Fibroblast of skin of right quadriceps (primary cell): ENCODE data around the gene CSPG5.
A peak's percentile ranks its signal among the peaks of the same experiment; 100 is the strongest.

ENCODE experiments used
- DNase-seq: peaks from one replicate; pipeline ENCODE4 v3.0.0-alpha.2; 2013

Gene CSPG5

DNA sequence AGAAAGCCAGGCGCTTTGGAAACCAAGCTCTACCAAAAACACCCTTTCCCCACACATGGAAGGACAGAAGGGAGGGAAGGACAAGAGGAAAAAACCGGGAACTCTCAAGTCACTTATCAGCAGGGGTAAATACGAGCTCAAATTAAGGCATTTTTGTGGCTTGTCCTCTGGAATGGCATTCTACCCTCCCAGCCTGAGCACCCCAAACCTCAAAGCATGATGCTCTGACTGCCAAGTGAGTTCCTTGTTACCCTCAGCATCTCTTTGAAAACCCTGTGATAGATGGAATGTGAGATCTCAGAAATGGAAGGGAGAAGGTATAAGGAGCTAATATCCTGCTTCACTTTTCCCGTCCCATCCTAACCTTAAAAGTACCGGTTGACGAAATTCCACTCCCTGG is 8.1 kb upstream of the CSPG5 start:
- DNase-seq: no peak

DNA sequence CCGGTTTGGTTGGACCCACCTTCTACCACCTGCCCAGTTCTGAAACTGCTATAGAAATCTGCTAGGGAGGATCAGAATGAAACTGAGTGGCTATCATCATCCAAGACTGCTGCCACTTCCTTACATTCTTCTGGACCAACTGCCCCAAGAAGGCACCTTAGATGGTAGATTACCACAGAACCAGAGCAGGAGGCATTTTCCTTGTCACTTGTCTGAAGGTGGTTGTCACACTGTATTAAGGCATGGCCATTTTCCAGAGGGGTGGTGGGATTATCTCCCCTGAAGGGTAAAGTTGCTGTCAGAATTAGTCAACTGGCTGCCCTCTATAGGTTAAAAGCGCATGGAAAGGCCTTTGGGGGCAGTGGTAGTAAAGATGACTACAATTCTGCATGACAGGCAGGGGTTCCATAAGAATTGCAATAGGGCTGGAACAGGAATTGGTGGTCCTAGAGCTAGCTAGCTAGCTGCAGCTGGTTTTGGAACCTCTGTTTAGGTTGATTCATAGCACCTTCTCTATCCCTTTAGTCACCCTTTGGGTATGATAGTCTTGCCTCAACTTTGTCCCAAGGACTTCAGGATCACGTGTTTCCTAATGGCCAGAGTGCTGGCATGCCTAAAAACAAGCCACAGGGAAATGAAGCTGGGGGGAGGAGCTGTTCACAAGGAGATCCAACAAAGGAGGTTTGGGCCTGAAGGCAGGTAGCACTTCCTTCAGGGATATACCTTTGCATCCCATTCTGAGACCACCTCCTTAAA is 4.8 kb upstream of the CSPG5 start:
- DNase-seq: no peak

DNA sequence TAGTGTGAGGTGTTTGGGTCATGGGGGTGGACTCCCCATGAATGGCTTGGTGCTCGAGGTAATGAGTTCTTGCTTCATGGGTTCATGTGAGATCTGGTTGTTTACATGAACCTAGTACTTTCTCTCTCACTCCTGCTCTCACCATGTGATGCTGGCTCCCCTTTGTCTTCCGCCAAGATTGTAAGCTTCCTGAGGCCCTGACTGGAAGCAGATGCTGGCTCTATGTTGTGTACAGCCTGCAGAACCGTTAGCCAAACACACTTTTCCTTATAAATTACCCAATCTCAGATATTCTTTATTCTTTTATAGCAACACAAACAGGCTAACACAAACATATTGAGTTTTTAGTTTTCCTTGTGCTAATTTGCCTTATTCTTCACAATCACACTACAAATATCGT is 3.2 kb upstream of the CSPG5 start:
- no peak for DNase-seq

DNA sequence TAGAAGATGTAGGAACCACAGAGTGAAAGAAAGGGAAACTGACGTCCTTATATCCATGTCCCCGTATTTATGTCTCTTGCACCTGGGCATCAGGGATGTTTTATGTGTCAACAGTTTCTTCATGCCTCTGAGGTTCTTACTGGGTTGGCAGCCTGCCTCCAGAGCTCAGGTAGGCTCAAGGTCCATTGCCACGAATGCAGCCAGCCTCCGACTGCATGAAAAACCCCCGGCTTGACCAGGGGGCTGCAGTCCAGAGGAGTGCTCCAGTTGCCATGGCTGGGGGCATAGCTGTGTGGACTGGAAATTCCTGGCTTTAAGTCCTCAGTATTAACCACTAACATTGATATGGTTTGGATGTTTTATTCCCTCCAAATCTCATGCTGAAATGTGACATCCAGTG is 2.8 kb upstream of the CSPG5 start:
- DNase-seq: no peak

DNA sequence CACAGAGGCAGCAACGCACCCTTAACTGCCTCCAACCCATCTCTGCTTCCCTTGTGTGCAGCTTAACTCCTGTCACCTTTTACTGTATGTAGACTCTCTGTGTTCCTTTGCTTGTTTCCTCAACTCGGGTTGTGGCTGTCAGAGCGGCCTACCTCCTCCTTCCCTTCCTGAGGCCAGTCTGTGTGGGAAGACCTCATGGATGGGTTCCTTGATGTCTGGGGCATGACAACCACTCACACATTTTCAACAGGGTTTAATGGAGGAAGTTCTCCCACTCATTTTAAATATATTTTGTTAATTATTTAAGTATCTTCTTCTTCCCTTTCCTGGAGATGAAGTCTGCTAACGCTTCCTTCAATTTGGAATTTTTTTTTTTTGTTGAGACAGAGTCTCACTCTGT is 1.8 kb upstream of the CSPG5 start:
- no peak for DNase-seq

DNA sequence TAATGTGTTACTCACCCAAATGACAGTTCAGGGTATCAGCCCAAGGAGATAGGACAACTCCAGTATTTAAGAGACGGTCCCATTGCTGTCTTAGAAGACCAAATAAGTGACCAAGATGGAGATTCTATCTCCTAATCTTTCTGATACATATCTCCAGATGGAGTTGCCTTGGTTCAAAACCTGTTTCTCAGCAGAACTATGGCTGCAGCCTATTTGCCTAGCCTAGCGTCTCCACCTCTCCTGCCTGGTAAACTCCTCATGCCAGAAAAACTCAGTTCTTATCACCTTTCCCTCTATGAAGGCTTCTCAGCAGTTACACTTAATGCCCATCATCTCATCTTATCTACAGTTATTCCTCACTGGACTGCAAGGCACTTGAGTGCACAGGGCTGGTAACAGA is 1.2 kb upstream of the CSPG5 start:
- DNase-seq: no peak

DNA sequence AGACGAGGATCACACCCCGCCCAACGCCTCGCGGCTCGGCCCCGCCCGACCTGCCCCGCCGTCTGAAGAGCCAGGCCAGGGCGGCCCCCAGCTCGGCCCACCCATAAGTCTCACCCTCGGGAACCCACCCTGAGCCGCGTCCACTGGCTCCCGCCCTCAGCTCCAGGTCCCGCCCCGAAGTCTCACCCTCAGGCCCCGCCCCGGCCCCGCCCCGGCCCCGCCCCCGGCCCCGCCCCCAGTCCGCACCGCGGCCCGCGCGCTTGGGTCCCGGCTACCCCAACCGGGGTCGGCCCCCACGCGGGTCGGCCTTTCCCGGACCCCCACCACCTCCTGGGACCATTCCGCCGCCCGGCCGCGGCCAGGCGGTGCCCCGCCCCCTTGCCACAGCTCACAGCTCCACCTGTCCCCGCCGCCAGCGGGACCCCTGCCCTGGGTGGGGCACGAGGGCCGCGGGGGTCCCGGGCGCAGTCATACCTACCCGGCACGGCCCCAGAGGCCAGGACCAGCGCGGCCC is 489 bp downstream of the CSPG5 start:
- no peak for DNase-seq

DNA sequence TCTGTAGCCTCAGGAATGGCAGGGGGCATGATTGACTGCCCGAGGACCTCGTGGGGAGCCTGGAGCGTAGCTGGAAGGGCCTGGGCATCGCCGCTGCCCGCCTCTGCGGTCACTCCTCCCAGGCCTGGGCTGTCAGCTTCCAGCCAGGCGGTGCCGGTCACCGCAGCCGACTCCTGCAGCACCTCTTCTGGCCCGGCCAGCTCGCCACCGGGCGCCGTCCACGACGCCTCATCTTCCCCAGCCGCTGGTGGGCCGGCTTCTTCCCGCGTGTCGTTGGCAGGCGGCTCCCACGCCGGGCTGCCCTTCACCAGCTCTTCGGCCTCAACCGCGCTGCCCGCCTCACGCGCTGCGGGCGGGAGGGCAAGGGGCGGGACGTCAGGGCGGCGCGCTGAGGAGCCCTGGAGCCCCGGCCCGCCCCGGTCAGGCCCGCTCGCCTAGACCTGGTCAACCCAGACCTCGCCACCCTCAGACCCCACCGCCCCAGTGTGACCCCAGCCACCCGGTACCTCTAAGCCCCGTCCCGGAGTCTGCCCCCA is 1.0 kb downstream of the CSPG5 start:
- no peak for DNase-seq

DNA sequence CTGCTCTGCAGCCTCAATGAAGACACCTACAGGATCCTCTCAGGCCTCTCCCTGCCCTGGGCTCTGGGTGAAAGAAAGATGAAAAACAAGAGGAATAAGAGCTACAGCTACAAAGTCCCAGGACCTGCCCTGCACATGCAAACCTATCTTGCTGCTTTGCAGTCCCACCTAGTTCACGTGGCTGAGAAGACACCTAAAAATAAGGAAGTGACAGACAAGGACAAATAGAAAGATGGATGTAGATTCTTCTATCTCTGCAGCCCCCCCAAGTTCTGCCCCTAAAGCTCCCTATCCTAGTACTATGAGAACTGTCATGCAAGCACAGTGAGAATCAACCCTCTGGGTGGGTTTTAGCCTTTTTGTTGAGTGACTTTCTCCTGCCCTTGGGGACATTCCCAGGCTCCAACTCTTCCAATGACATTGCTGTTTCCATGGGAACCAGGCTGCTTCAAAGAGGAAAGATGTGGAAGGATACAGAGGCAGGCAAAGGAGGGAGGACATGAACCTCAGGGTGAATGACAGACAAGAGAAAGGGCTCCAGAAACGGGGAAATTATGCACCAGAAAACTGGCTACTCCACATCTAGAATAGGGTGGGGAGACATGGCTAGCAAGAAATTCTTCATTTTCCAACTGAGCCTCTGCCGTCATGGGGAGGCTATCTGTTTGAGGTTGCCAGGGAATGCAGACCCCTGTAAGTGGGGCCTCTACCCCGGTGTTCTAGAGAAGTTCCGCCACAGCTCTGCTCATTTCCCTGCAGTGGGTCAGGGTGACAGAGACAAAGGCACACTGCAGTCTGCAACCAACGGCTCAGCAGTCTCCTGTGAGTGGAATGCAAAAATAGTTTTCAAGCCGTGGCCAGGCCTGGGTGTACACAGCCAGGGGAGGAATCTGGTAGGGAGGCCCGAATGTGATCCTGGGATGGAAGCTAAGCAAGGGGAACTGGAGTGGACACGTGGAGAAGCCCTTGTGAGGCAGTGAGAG is 5.2 kb downstream of the CSPG5 start:
- no peak for DNase-seq

DNA sequence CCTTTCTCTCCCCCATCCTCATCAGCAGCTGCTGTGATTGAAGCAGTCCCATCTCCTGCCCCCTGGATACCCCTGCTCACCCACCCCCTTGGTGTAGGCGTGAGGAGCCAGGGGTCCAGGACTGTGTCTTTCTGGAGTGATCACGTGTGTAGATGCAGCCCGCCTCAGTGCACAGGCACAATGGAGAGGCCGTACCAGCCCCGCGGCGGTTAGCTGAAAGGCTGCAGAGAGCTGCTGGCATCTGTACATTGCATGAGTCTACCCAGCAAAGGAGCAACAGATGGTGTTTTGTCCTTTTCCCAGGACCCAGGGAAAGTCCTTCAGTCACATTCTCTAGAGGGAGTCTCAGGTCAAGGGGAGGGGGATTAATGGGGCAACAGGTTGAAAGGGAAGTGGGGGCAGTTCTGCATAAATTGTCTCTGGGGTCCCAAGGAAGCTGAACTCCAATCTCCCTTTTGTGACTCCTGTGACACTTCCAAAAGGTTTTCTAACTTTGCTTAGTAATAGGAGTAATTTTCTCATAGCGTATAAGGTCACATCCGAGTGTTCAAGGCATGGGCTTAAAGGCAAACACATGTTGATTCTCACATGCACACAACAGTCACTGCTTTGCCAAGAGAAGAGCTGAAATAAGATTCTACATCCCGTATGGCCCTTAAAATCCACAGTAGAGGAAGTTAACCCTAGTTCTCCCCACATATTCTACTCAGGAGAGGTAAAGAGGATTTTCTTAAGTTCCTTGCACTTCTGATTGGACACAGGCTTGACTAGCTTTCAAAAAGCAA is 7.1 kb downstream of the CSPG5 start:
- no peak for DNase-seq

DNA sequence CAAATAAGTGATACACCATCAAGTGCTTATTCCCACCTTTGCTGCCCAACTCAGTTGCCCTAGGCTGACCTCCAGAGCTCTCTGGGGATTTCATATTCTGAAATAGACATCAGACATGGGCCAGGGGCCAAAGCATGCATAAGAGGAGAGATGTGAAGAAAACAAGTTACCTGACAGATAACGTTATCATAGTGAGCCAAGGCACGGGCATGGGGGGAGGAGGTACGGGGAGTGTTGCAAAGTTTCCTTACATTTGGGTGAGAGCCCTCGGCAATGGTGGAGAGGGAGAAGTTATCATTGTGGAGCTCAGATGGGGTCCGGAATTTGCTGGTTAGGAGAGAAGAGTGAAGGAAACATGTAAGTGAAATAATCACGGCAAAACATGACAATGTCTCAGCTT is 9.8 kb downstream of the CSPG5 start:
- DNase-seq: no peak

DNA sequence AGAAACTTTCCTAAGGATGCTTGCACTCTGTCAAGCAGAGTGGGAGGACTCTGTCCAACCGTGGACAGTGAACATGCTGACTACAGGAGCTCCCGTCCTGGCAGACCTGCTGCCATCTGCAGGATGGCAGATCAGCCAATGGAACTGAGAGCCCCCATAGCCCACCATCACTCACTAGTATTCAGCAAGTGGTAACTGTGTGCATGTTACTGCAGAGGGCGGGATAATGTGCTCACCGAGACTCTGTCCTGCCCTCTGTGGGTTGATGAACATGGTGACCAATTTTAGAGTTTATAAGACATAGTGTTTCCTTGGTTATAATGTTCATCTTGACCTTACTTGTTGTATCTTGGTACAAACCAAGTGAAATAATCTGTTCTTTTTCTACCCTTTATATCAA is 11.5 kb downstream of the CSPG5 start:
- no peak for DNase-seq

DNA sequence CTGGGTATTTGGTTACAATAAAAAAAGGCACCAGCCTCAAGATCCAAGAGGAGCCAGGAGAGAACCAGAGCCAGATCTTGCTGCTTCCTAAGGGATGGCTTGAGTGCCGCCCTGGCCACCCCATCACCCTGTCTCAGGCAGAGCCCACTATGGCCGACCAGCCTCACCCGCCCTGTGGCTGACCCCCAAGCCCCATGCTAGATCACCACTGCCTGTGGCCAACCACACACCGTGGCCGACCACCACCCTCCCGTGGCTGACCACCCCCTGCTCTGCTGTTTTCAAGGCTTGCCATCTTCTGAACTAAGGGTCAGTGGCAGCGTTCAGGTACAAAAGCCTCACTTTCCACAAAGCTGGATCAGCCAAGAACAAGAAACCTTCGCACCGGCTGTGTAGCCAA is 12.0 kb downstream of the CSPG5 start:
- DNase-seq: no peak

DNA sequence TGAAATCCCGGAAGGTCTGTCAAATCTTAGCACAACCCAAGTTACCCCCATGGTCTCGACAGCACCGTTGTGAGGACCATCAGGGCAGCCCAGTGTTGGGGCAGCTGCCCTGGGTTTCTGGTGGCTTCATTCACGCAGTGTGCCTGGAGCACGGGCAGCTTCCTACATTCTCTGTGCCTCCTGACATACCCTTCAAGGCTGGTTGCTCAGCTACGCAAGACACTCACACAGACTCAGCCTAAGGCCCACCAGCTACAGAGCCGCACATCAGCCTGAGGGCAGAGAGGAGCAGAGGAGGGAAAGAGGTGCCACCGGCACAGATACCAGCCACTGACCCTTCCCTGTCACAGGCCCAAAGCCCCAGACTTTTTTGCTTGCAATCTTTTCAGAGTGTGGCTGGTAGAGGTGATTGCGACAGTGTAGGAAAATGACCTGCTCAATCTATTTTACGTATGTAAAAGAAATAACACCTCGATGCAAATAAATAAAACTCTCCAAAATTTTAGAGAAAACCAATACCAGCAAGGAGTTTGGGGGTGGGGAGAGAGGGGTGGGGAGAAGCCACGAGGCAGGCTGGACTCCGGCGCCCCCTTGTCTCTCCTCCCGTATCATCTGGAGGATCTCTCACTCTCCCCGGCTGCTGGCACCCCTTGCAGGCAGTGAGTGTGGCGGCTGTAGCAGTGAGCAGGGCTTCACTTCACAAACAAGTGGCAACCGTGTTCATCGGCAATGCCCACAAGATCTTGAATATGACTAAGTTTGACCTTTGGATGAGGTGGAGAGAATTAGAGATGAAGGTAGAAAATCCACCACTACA is 12.7 kb downstream of the CSPG5 start:
- no peak for DNase-seq

DNA sequence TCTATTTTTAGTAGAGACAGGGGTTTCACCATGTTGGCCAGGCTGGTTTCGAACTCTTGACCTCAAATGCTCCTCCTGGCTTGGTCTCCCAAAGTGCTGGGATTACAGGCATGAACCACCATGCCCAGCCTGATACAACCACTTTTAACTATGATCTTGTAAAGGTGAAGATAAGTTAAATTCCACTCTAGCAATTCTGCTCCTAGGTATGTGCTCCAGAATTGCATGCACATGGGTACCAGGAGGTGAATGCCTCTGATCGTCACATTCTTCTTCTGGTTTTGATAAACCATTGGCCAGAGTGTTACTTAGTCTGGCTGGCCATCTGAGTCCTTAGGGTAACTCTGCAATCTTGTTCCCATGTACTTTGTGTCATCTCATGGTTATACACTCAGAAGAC is 22.3 kb downstream of the CSPG5 start:
- no peak for DNase-seq

DNA sequence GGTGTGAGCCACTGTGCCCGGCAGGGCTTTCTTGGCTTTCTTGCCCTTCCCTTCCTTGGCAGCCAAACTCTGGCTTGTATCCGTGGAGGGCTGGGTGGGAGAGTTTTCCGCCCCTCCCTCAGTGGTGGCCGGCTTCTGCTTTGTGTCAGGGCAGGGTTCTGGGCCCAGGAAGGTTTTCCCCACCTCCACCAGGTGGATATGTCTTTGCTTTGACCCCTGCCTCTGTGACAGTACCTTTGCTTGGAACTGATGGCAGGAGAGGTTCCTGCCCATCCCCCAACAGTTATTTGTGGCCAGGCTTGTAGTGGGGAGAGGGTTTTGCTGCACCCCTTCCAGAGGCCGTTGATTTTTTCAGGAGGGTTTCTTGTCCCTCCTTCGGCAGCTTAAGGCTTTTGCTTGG is 24.3 kb downstream of the CSPG5 start:
- DNase-seq: no peak

DNA sequence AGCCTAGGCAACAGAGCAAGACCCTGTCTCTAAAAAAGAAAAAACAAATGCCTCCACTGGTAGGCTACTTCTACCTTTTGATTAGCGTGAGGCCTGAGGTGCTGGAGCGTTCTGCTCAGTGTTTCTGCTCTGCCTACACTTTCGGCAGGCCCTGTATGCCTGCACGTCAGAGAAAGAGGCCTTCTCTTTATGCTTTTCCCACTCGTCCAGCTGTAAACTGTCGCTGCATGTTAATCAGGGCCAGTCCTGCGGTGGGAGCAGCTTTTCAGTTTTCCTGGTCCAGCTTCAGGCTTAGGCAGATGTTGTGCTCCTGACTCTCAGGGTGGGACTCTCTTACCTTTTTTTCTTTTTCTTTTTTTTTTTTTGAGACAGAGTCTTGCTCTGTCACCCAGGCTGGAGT is 25.3 kb downstream of the CSPG5 start:
- no peak for DNase-seq

DNA sequence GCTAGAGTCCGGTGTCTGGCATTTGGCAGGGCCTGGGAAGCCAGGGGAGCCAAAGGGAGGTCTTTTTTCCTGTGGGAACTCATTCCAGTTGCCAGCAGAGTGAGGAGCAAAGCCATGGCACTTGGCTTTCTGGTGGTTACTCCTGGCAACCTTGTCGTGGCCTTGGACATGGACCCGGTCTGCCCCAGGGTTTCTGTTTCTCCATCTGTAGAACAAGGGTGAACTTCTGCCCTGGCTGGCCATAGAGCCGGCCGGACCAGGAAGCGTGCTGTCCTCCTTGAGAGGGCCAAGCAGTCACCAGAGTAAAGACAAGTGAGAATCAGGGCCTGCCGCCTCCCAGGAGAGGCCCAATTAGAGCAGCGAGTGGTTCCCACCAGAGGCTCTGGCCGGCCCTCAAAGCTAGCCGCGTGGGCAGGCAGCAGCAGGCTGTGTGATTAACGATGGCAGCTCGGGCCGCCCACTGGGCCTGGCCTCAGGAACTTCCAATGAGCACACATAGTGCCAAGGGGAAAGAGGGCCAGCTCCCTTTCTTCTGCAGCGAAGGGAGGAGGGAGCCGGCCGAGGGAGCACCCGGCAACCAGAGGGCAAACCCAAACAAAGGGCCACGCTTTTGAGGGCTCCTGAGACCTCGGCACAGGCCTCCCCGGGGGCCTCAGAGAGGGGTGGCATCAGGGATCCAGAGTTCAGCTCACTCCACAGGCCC is 36.0 kb downstream of the CSPG5 start:
- no peak for DNase-seq

DNA sequence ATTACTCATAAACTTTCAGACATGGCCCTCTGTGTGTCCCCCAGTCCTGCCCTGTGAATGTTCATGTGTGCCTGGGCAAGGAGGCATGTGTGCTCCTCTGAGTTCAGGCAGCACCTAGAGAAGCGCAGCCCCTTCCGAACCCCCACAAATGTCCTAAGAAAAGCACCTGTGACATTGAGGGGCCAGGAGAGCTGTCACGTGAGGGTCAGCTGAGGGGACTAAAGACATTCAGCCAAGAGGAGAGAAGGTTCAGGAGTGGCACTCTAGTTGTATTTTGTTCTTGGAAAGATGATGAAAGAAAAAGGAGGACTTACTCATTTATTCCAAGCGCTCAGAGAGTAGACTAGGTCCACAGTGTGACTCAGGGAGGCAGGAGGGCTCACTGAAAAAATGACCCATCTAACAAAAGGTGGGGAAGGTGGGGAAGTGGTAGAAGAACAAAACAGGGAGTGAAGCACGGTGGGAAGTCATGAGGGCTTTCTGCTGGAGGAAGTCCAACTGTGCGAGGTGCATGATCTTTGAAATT is 37.0 kb downstream of the CSPG5 start:
- DNase-seq: no peak

DNA sequence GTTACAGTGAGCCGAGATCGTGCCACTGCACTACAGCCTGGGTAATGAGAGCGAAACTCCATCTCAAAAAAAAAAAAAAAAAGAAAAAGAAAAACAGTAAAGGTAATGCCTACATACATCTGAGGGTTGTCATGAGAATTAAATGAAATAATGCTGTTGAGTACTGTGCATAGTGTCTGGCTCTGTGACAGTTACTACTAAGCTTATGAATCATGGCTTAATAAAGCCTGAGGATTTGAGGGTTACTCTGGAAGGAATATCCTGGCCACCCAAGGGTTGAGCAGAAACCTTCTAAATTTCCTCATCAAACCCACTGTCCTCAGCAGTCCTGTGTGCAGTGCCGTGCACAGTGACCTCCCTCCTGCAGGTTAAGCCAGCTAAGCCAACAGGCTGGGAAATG is 38.4 kb downstream of the CSPG5 start:
- peak; percentile 6 for DNase-seq

DNA sequence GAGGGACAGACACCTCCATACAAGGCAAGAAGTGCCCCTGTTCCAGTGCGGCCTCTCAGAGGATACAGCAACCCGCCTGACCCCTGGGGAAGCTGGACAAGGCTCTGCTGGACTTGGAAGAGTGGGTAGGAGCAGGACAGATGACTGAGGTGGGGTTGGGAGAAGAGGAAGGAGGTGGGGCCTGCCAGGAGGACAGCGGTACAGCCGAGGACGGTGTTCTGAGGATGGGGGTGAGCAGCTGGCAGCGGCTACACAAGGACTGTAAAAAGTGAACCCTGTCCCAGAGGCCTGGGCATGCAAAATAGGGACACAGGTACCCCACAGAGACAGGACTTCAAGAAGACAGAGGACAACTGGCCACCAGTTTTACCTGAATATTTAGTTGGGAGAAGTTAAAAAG is 41.7 kb downstream of the CSPG5 start:
- DNase-seq: no peak
